Renal pelvis (tissue), 4 donors: ENCODE measurements around the gene KCND2. TPM values are rescaled to one million over a fixed set of nuclear protein-coding genes. Genes with fewer than 3 reads are reported as not detected.

Experiments used
- DNase-seq: peaks from one replicate; pipeline ENCODE4 v3.0.0-alpha.2; 2013
- polyA plus RNA-seq, 3 donors: library from polyadenylated mRNA; unstranded; fragments of 120-200 nt; gene quantifications; one replicate each; pipeline ENCODE4 v1.2.1, GENCODE V29; 2013; ENCODE audit not compliant: insufficient read length in 3 of 3

KCND2 gene
- polyA plus RNA-seq, 3 donors = 0.53 to 2.0 (median 1.8) TPM

DNA sequence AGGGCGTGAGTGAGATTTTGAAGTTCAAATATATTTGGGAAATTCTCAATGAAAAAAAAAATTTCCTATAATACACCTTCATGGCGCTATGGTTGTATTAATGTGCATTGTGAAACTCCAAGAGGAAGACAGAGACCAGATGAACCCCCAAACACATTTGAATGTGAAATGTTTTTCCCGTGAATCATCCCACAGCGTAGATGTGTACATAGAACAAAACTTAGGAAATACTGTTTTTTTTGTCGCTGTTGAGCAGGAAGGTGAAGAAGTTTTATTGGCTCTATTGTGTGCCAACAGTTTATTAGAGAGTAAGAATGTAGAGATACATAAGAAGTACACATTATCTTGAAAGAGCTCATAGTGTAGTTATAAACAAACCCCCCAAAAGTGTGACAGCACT is 134.0 kb downstream of the KCND2 start:
- DNase-seq = no peak

DNA sequence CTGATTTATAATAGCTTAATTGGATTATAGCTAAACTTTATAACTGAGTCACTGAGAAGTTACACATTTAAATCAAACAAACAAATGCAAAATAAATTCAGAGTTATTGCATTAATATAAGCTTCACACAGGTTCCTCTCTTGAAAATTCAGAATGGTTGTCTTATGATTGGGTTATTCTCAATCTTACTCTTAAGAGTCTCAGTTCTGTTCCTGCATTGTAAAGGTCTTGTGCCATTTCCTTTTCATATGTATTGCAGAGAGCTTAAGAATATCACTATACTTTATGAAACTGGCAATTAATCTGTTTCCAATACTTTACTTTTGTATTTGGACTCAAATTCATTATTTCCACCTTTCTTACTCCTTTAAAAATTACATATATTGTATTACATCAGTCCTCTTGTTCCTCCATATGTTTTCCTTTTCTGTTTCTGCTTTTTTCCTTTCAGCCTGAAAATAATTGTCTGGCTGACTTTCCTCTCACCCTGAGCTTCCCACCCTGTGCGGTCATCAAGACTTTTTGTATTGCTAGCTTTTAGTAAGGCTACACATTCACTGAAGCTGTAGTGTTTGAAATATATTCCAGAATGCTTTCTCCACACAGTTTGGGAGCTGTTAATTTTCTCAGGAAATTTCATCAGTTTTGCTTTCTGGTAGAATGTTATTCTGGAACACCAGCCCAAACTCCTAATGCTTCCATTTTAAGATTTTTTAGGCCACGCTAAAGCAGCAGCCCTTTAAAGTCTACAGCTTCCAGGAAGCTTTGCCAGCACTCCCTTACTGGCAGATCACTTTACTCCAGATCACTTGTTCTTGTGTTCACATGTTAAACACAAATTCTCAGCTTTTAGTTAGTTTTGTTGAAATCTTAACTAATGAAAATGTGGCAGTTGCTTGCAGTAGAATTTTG is 139.4 kb downstream of the KCND2 start:
- DNase-seq = no peak

DNA sequence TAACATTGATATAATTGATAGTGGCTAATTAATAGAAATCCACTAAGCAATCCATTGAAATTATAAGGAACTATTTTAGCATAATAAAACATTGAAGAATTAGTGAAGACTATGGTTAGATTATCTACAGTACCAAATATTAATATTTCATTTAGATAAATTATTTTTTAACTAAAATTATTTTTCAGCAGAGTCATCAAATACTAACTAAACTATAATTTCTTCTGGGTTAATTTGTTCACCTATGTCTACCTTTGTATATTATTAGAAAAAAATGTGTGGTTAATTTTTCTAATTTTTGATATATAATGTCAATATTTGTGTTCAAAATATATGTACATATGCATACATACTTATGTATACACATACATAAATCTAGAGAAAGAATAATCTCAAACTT is 140.2 kb downstream of the KCND2 start:
- DNase-seq = no peak

DNA sequence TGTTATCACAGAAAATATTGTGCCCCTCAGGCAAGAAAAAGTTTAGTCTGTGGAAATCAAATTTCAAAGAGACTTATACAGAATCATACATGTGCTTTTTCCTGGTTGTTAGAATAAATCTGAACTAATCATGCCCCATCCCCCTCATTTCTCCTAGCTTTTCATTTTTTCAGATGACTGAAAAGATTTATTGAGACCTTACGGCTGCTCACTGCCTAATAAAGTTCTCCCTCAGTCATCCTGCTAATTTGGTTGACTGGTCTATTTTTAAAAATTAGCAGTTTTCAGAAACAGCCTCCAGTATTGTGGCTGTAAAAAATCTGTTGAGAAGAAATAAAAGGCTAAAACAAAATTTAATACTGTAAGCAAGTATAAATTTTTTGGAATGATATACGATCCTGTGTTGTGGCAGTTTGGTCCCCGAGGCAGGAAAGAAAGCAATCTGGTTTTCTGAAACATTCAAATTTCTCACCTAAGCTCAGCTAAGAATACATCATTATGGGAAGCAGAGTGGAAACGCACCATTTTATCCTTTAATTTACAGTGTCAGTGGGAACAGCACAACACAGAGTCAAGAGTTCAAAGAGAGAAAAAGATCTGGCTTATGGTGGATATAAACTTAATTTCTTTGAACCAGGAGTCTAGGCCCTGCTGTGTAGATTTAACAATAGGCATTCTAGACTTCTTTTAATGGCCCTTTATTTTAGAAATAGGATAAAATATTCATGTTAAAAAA is 144.4 kb downstream of the KCND2 start:
- DNase-seq = no peak

DNA sequence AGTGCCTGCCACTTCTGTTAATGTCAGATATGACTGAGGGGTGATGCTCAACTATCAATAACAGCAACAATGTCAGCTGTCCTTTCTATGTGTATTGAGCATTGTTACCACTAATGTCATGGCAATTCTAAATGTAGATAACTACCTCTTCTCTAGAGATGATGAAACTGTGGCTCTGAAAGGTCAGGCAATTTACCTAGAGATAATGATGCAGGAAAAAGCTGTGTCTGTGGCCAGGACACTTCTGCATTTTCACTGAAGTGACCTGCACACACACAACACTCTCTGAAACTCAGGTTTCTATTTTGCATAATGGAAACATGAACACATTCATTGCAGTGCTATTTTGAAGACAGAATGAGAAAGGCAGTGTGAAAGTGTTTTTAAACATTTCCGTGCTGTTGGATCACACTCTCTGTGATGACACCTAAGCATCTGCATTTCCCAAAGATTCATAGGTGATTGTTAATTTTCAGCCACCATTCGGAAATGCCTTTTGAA is 148.2 kb downstream of the KCND2 start:
- DNase-seq = no peak

DNA sequence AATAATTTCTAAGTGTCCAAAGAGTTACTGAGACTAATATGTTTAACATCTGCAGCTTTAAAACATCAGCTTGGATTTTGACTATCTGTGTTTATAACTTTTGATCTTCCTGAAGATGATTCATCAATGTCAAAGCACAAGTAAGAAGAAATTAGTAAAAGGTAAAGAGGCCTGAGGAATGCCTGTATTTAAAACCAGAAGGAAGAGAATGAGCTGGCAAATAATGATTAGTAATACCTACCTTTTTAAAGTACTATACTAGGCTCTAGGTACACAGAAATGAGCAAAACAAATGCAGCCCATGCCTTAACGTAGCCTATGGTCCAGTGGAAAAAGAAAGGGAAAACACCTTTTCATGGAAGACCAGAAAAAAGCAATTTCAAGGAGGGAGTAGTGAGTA is 158.0 kb downstream of the KCND2 start:
- no peak for DNase-seq

DNA sequence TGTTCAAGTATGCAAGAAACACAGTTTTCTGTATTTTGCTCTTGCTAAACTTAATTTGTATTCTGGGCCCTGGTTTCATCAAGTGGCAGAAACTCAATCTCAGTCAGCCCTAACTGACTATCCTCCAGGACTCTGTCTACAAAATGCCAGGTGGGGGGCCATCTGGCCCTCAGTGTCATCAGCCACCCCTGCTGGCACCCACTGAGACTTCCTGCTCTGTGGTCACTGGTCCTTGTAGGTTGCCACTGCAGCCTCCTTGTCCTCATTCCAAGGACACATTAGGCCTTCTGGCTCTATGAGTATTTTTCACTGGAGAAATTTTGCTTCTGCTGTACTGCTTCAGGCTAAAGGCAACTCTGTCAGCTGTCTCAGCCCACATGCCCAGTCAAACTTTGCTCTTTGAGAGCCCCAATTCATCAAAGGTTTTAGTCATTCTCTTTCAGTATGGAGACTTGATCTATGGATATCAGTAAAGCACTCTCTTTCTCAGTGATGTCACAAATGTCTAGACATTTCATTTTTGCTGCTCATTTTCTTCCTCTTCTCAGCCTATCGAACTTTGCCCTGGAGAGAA is 163.6 kb downstream of the KCND2 start:
- DNase-seq = no peak

DNA sequence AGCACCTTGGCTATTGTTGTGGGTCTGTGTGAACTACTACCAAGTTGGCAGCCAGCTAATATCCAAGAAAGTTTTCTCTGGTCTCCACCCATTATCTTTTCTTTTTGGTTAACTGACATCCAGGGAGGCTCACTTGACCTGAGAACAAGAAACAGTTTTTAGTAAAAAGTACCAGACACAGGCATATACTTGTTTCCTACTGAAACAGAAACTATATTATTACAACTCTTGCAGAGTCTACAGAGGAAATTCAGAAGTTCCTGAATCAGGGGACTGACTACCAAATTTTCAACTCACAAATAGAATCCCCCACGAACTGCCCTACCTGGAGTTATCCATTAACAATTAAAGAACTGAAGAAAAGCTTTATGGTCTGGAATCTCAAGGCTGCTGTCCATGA is 168.9 kb downstream of the KCND2 start:
- DNase-seq = no peak

DNA sequence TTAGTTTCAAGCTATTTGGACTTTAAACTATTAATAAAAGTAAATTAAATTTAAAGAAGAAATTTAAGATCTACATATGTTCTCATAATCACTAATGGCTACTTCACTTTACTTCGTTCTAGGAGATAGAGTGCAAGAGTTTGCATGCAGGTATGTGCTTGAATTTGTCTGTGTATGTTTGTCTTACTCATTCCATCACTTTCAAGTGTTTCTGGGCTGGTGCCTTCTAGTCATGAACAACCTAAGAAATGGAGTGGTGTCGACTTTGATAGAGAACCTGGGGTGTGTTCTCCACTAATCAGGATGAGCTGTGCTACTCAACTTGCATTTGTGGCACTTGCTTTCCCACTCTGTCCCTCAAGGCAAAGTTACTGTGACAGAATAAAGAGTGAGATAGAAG is 169.9 kb downstream of the KCND2 start:
- DNase-seq = no peak

DNA sequence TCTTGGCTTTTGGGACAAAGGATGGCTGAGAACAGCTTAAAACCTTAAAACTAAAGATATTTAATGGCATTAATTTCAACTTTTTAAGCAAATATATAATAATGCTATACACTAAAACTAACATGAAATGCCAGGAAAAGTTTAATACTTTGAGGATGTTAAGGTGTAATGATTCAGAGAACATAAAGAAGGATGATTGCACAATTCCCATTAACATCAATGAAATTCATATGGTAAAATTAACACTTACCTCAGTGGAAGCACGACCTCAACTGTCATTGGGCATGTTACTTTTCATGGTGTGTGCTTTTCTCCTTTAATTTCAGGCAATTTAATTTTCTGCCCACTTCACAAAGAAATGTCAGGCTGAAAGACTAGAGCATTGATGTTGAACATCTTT is 171.7 kb downstream of the KCND2 start:
- DNase-seq = no peak

DNA sequence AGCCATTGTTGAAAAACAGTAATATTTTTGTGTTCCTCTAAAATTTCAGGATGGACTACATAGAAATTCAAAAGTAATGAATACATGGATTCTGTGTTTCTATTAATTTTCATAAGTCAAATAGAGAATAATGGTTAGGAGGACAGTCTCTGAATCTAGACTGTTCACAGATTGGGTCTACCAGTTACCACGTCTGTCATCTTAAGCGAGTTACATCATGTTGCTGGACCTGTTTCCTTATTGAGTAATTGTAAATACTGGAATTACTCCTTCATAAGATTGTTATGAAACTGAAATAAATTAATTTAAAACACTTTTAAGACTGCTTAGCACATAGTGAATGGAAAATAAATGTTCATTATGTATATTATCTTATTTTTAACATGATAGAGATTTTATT is 172.3 kb downstream of the KCND2 start:
- DNase-seq = no peak

DNA sequence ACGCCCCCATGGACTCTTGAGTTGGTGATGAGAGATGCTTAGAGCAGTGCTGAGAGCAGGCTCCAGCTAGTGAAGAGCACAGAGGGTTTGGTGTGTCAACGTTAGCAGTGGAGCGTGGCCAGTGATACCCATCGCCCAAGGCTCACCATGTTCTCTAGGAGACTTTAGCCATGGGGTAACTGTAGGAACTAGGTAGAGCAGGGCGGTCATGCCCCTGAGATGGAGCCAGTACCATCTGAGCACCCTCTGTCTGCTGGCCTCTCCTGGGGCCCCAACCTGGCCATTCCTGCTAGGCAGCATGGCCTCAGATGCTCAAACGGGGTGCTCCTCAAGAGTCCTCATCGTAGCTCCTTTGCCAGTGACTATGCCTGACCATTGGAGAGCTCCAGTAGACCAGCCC is 179.7 kb downstream of the KCND2 start:
- DNase-seq = no peak

DNA sequence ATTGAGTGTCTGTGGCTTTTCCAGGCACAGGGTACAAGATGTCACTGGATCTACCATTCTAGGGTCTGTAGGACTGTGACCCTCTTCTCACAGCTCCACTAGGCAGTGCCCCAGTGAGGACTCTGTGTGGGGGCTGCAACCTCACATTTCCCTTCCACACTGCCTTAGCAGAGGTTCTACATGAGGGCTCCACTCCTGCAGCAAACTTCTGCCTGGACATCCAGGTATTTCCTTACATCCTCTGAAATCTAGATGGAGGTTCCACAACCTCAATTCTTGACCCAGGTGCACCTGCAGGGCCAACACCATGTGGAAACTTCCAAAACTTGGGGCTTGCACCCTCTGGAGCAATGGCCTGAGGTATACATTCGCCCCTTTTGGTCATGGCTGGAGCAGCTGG is 183.7 kb downstream of the KCND2 start:
- DNase-seq = no peak

DNA sequence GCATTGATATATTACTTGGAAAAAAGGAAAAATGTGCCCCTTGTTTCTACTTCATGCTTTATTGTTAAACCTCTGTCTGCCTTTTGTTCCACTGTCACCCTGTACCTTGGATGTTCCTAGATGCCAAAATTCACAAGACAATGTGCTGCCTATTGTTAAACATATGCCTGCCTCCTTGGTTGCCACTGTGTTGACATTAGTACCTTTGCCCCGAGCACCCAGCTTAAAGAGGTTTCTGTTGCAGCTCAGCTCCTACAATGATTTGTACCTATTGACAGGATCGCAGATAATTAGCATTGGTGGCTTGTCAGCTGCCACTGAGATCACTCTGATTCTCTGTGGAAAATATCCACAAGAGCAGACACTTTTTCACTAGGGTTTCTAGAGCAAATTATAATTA is 188.0 kb downstream of the KCND2 start:
- DNase-seq = no peak

DNA sequence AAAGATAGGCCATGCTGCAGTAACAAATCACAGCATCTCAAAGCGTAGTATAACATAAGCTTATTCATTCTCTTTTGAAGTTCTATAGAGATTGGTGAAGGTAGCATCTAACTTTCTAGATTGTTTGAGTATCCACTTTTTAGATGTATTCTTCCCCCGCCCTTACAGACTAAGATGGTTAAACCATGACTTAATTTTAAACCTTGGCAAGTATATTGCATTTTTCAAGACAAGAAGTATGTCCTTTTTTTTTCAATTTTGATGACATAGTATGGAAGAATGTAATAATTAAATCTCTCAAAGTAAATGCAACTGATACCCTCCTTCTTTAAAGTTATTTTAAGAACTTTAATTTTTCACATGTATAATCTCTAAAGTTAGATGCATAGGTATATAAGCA is 190.0 kb downstream of the KCND2 start:
- no peak for DNase-seq

DNA sequence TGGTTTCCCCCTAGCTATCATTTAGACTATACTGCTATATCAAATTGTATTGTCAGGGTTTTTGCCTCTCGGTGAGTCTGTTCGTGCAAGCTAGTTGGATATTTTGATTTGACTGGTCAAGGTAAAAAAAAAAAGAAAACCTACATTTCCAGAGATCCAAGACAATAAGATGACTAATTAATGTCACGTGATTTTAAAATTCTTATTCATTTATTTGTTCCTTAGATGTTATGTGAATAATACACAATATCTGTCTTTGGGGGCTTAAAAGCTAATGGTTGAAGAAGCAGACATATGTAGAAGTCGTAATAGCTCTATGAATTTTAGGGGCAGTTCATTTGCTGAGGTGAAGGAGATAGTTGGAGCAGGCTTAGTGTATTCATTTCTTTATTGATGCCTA is 191.1 kb downstream of the KCND2 start:
- no peak for DNase-seq

DNA sequence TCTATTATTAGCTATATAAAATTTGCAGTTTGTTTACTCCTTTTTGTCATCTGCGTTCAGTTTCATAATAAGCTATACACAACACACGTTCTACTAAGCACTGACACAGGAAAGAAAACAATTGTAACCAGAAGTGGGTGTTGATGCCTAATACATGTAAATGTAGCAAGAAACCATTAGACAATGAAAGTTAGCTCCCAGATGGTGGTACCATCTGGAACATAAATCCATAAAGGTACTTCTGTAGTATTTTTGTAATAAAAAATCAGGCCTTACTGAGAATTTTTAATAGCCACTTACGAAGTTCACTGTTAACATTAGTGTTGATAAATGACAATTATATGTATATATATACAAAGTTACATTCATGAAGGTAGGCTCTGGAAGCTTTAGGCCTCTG is 194.7 kb downstream of the KCND2 start:
- no peak for DNase-seq

DNA sequence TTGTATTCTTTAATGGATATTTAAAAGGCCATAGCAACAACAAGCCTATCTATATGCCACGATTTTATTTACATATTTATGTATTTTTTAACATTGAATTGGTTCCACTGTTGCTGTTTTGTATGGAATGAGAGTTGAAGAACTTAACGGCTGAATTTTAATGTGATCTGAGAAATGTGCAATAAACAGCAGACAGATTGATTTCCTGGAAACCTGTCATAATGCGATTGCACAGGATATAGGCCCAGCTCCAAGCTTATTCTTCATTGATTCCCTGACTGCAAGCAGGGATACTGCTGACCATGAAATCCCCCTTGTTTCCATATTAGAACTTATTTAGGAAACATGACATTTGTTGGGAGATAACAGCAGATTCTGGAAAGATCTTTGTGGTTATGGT is 195.6 kb downstream of the KCND2 start:
- DNase-seq = no peak

DNA sequence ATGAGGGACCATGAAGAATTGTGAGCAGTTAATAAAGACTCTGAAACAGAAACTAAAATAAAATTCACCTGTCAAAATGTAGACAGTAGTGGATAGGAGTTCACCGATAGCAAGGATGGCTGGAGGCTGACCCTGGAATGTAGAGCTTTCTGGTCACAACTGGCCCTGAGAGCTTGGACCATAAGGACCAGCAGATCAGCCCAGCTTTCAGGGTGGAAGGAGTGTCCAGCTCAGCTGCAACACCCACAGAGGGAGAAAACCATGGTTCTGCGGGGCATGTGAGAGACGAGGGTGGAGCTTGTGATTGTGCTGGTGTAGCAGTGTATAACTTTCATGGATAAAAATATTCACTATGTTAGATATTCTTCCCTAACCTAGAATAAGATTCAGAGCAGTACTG is 199.9 kb downstream of the KCND2 start:
- DNase-seq = no peak

DNA sequence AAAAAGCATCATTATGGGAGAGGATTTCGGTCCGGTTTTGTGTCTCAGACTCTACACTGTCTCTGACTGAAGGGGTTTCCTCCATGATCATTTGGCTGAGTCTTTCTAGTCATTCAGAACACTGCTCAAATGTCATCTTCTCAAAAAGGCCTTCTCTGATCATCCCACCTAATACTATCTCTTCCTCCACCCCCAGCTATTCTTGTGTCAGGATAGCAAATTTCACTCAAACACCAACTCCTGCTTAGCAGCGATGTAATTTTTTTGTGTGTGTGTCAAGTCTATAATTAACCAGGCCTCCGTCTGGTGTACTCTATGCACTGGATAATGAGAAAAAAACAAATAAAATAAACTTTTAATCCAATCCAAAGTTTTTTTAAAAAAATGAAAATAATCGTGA is 200.4 kb downstream of the KCND2 start:
- DNase-seq = no peak

DNA sequence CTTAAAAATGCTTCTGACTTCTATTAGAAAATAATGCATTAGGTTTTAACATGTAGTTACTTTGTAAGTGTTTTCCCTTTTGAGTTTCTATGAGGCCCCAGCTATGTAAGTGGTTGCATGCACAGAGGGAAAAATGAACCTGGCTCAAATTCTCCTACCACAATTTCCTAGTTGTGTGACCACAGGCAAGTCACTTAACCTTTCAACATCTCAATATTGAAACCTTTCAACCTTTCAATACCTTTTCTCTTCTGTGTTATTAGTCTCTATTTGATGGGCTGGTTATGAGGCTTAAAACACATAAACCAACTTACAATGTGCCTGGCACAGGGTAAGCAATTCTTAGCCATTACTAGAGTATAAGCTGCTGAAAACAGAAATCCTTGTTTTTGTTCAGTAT is 203.0 kb downstream of the KCND2 start:
- no peak for DNase-seq

DNA sequence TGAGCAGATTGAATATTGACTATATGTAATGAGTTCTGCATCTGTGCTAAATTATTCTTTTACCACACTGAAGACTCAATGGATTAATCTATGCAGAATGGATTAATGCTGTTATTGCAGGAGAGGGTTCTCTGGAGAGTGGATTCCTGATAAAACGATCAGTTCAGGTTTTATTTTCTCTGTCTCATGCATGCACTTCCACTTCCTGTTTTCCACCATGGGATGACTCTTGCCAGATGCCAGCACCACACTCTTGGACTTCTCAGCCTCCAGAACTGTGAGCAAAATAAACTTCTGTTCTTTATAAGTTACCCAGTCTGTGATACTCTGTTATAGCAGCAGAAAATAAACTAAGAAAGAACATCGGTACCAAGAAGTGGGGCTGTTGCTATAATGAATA is 207.5 kb downstream of the KCND2 start:
- DNase-seq = no peak

DNA sequence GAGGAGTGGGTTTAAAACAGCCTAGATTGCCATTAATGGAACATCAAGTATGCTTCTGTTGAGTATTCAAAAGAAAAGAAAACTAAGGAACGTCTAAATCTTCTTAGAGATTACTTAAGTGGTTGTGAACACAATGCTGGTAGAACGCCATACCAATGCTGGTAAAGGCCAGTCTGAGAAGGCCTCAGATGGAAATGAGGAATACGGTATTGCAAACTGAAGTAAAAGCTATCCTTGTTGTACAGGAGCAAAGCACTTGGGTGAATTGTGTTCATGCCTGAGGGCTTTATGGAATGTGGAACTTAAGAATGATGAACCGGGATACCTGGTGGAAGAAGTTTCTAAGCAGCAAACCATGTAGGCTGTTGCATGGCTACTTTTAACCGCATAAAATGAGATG is 208.0 kb downstream of the KCND2 start:
- DNase-seq = no peak
